ENCODE data around the gene SOX6.
"Not testable (repeated sequence)": the region's sequence is repeated elsewhere in the genome, so short reads cannot be mapped to it uniquely, and the experiment has no call there.

SOX6 gene

DNA sequence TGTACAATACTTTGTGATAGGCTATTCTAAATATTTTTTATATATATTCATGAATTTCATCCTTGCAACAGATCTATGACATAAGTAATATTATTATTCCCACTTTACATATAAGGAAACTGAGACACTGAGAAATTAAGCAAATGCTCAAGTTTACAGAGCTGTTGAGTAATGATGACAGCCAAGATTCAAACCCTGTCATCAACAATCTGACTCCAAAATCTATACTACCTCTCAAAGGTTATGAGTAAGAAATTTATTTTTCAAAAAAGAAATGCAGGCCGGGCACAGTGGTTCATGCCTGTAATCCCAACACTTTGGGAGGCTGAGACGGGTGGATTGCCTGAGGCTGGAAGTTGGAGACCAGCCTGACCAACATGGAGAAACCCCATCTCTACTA, 22.6 kb upstream of the SOX6 start:
- Mint-ChIP-seq H3K9me3 (peaks cover 6% of the 10 kb centered on the region), H3K4me3 (no peak overlapping the region), H3K36me3 (no peaks in the 10 kb centered on the region), H3K27ac (no peak overlapping the region), H3K27me3 (no peaks in the 10 kb centered on the region), H3K4me1 (no peaks in the 10 kb centered on the region)

DNA sequence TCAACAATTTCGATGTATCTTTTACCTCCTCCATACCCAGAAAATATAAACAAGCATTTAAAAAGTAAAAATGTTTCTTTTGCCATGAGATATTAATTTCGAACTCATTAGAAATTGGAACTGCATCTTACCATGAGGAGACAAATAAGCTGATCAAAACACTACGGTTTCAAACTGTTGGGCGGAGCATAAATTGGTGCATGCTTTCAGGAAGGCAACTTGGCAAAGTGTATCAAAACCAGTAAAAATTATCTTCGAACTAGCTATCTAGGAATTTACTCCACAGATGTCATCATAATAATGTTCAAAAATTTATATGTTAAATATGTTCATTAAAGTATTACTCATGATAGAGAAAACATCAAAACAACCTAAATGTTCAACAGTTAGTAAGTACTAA, 21.4 kb upstream of the SOX6 start:
- Mint-ChIP-seq H3K36me3 (no peaks in the 10 kb centered on the region), H3K4me3 (no peak overlapping the region), H3K4me1 (no peaks in the 10 kb centered on the region), H3K27ac (no peak overlapping the region), H3K27me3 (no peaks in the 10 kb centered on the region), H3K9me3 (peaks cover 6% of the 10 kb centered on the region)

DNA sequence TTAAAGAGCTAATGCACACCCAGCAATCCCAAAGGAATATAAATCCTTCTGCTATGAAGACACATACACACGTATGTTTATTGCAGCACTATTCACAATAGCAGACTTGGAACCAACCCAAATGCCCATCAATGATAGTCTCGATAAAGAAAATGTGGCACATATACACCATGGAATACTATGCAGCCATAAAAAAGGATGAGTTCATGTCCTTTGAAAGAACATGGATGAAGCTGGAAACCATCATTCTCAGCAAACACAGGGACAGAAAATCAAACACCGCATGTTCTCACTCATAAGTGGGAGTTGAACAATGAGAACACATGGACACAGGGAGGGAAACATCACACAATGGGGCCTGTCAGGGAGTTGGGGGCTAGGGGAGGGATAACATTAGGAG, 19.3 kb upstream of the SOX6 start:
- not testable (repeated sequence) for H3K27ac Mint-ChIP-seq, H3K36me3 Mint-ChIP-seq, H3K4me1 Mint-ChIP-seq, H3K27me3 Mint-ChIP-seq, H3K4me3 Mint-ChIP-seq
- H3K9me3 Mint-ChIP-seq, result peaks cover 12% of the 10 kb centered on the region

DNA sequence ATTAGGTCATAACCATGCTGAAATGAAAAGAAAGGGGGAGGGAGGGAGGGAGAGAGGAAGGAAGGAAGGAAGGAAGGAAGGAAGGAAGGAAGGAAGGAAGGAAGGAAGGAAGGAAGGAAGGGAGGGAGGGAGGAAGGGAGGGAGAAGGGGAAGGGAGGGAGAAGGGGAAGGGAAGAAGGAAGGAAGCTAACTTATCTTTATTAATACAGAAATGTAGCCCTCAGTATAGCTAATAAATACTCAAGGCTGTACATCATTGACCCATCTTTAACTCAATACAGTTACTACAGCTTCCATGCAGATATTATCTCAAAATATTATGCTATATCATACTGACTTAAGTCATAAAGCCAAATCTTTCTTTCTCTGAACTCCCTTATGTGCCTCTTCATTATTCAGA, 17.4 kb upstream of the SOX6 start:
- H3K9me3 Mint-ChIP-seq, result peaks cover 15% of the 10 kb centered on the region
- no peaks in the 10 kb centered on the region for H3K27me3 Mint-ChIP-seq
- no peak overlapping the region for H3K27ac Mint-ChIP-seq
- no peak overlapping the region for H3K4me3 Mint-ChIP-seq
- no peaks in the 10 kb centered on the region for H3K4me1 Mint-ChIP-seq
- no peaks in the 10 kb centered on the region for H3K36me3 Mint-ChIP-seq

DNA sequence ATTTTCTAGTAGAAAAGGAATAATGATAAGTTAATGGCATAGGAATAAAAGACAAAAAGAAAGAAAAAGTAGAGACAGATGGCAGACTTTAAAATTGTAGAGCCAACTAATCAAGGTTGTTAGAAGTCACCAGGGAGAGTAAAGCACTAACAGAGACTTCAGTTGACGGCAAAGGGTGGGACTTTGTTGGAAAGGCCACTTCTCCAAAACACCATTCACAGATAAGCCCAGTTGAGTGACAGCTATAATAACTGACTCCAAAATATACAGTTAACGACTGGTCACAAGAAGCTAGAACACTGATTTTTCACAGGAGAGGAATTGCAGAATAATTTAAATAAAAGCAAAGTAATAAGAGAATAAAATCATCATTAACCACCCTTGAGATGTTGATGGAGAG, 16.0 kb upstream of the SOX6 start:
- Mint-ChIP-seq H3K4me1 (no peaks in the 10 kb centered on the region), H3K27me3 (no peaks in the 10 kb centered on the region), H3K27ac (no peak overlapping the region), H3K4me3 (no peak overlapping the region), H3K36me3 (no peaks in the 10 kb centered on the region), H3K9me3 (peaks cover 15% of the 10 kb centered on the region)

DNA sequence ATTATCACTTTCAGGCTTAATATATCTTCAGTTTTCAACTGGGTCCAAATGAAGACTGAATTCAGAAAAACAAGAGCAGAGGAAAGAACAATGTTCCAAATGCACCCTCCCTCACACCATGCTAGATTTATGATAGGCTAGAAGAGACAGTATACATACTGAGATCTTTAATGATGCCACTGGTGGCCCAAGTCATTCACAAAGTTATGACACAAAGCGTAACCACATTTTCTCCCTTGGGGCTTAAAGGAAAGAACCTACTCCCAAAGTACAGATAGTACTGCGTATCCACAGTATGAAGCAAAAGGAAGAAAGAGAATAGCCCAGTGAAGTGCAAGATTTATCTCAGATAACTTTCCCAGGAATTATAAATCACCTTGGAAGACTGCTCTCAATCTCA, 10.9 kb upstream of the SOX6 start:
- H3K27ac Mint-ChIP-seq, result no peak overlapping the region
- H3K27me3 Mint-ChIP-seq, result no peaks in the 10 kb centered on the region
- H3K36me3 Mint-ChIP-seq, result no peaks in the 10 kb centered on the region
- H3K4me1 Mint-ChIP-seq, result no peaks in the 10 kb centered on the region
- H3K9me3 Mint-ChIP-seq, result peaks cover 9% of the 10 kb centered on the region
- H3K4me3 Mint-ChIP-seq, result no peak overlapping the region

DNA sequence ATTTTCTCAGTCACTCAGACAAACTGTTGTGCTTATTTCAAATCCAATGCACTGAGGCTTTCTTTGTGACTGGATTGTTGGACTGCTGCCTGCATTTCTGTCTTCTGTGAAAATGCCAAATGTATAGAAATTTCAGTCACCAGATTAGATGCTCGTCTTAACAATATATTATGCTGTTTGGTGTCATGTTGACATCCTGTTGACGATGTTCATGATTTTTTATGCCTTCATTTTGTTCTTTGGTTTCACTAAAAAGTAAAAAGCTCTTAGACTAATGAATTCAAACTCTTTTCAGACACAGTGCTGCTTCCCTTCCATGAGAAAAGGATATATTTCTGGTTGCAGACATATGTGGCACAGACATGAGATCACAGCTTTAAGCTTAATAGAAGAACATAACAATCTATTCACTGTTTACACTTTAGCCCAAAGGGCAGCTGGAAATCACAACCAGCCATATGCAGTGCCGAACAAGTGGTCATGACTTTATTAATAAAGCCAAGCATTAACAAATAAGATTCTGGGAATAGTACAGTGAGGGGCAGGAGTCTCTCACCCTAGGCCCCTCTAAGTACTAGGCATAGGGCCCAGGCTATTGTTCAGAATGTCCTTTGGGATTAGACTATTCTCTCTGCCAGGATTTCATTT, 9.4 kb upstream of the SOX6 start:
- H3K9me3 Mint-ChIP-seq, result peaks cover 4% of the 10 kb centered on the region
- H3K4me1 Mint-ChIP-seq, result no peaks in the 10 kb centered on the region
- H3K36me3 Mint-ChIP-seq, result no peaks in the 10 kb centered on the region
- H3K4me3 Mint-ChIP-seq, result no peak overlapping the region
- no peaks in the 10 kb centered on the region for H3K27me3 Mint-ChIP-seq
- no peak overlapping the region for H3K27ac Mint-ChIP-seq

DNA sequence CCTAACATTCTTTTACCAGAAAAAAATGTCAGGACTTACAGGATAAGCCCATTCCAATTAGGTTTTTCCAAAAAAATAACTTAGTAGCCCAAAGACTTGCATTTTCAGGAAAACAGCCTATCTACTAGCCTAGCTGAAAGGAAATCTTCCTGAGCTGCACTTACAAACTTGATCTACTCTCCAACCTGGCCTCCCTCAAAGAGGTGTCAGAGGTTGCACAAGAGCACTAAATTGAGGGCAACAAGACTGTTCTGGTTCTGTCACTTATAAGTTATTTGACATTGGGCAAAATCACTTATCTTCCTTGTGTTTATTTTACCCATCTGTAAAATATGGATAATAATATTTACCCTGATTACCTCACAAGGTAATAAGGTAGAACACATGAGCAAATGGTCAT, 7.9 kb upstream of the SOX6 start:
- no peaks in the 10 kb centered on the region for H3K27me3 Mint-ChIP-seq
- peaks cover 5% of the 10 kb centered on the region for H3K9me3 Mint-ChIP-seq
- no peak overlapping the region for H3K4me3 Mint-ChIP-seq
- H3K27ac Mint-ChIP-seq, result no peak overlapping the region
- H3K36me3 Mint-ChIP-seq, result no peaks in the 10 kb centered on the region
- no peaks in the 10 kb centered on the region for H3K4me1 Mint-ChIP-seq

DNA sequence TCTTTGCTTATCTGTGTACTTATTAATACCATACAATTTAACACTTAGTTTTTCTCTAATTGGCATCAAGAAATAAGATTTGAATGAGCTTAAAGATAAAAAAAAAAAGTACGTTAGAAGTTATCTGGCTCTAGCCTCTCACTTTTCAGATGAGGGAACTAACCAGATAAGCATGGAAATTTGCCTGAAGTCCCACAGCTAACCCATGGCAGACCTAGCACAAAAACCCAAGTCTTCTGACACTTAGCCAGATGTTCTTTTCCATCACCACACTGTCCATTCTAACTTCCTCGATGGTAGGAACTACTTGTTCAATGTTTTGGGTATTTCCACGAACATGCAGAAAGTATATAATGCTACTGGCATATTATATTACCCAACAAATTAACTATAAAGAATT, 7.4 kb upstream of the SOX6 start:
- Mint-ChIP-seq H3K9me3 (peaks cover 5% of the 10 kb centered on the region), H3K4me3 (no peak overlapping the region), H3K4me1 (no peaks in the 10 kb centered on the region), H3K27me3 (no peaks in the 10 kb centered on the region), H3K27ac (no peak overlapping the region), H3K36me3 (no peaks in the 10 kb centered on the region)

DNA sequence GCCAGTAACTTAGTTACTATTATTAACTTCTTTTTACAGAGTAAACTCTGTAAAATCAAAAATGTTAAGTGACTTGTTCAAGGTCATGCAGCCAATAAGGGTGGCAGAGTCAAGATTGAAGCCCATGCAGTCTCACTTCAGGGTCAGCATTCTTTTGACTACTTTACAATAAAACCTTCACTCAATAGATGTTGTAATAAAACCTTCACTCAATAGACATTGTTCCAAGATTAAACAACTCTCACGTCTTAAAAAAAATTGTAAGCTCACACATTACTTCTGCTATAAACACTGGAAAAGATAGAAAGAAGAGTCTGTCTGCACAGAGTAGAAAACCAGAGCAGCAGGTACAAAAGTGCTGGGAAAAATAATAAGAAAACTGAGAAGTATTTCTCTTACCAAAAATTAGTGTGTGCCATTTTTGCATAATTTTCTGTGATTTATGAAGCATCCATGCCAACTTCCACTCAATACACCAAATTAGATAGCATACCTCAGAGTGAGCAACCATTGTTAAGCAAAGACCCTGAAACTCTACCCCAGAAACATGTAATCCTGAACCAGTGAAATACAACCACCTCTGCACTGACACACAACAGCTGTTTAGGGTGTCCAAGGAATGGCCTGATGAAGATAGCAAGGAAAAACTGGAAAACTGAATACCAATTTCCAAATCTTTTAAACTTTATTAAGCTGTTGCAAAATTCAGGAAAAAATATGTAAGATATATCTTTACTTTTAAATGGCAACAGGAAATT, 4.9 kb upstream of the SOX6 start:
- Mint-ChIP-seq H3K4me1 (no peaks in the 10 kb centered on the region), H3K4me3 (no peak overlapping the region), H3K27ac (no peak overlapping the region), H3K27me3 (no peaks in the 10 kb centered on the region), H3K9me3 (peaks cover 5% of the 10 kb centered on the region), H3K36me3 (no peaks in the 10 kb centered on the region)

DNA sequence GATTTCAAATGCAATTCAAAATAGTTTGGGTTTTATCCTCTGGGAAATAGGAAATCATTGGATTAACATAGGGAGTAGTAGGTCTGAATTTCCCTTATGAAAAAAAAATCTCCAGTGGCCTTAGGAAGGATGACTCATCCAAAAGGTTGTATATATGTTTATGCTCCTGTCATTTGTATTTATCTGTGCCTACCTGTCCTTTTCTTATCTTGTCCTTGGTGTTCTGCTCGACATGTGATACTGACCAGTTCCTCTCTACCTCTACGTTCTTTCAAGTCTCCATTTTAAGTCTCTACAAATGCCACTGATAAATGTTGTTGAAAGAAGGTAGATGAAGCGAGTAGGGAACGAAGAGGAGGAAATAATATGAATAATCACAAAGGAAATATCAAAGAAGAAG, 3.0 kb upstream of the SOX6 start:
- Mint-ChIP-seq H3K4me1 (no peaks in the 10 kb centered on the region), H3K36me3 (no peaks in the 10 kb centered on the region), H3K27me3 (no peaks in the 10 kb centered on the region), H3K27ac (no peak overlapping the region), H3K4me3 (no peak overlapping the region), H3K9me3 (peaks cover 5% of the 10 kb centered on the region)

DNA sequence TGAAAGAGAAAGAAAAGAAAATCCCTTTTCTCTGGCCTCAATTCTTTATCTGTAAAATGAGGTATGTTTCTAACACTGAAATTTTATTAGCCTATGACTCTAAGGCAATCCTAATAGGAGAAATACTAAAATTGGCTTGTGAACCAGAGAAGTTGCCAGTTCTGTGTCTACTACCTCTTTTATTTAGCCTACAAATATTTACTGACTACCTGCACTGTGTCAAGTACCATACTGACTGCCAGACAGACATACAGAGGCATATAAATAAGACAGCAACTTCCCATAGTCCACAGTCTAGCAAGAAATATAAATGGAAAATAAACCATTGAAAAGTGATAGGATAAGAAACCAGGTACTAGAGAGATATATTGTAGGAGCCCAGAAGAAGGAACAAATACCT, 2.4 kb upstream of the SOX6 start:
- H3K27me3 Mint-ChIP-seq, result no peaks in the 10 kb centered on the region
- H3K4me1 Mint-ChIP-seq, result no peaks in the 10 kb centered on the region
- no peak overlapping the region for H3K4me3 Mint-ChIP-seq
- peaks cover 5% of the 10 kb centered on the region for H3K9me3 Mint-ChIP-seq
- no peaks in the 10 kb centered on the region for H3K36me3 Mint-ChIP-seq
- H3K27ac Mint-ChIP-seq, result no peak overlapping the region

DNA sequence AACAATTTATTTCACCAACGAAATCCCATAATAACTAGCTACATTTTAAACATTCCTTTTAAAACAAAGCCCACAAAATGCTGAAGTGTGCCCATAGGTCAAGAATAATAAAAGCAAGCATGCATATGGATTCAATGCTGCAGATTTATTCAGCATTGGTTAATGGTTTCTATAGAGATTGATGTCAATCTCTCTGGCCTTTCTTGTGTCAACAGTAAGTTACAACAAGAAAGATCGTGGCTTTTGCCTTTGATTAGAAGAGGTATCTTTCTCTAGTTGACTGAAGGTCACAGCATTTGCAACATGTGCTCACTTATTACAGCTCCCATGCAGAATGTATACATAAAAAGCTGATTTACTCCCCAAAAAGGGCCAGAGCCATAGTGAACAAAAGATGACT, 1.4 kb upstream of the SOX6 start:
- H3K4me3 Mint-ChIP-seq, result no peak overlapping the region
- H3K9me3 Mint-ChIP-seq, result peaks cover 5% of the 10 kb centered on the region
- H3K27ac Mint-ChIP-seq, result no peak overlapping the region
- no peaks in the 10 kb centered on the region for H3K36me3 Mint-ChIP-seq
- H3K4me1 Mint-ChIP-seq, result no peaks in the 10 kb centered on the region
- peaks cover 1% of the 10 kb centered on the region for H3K27me3 Mint-ChIP-seq

DNA sequence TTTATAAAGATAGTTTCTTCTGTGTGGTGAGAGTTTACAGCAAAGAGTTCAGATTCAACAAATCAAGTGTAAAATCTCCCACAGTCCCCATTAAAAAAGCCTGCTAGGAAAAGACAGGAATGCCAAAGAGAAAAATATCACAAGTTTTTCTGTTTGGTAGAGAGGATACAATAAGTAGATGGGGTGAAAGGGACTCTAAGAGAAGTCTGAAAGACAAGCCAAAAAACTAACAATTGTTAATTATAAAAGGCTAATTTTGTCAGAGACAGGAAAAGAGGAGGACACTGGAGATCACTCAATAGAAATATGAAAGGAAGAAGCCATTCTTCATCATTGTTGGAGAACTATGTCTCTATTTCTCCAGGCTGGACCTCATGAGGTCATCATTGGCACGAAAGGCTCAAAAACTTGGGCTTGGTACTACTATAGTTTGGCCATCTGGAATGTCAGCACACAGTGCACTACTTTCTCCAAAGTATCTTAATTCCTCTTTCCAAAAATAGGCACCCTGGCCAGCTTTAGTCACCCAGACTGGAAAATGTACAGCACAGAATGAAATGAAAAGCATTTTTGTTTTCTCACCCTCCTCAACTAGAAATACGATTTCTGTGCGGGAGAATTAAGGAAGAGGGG, 531 bp upstream of the SOX6 start:
- H3K27ac Mint-ChIP-seq, result no peak overlapping the region
- no peaks in the 10 kb centered on the region for H3K4me1 Mint-ChIP-seq
- H3K9me3 Mint-ChIP-seq, result peaks cover 5% of the 10 kb centered on the region
- no peaks in the 10 kb centered on the region for H3K36me3 Mint-ChIP-seq
- peaks cover 1% of the 10 kb centered on the region for H3K27me3 Mint-ChIP-seq
- no peak overlapping the region for H3K4me3 Mint-ChIP-seq

DNA sequence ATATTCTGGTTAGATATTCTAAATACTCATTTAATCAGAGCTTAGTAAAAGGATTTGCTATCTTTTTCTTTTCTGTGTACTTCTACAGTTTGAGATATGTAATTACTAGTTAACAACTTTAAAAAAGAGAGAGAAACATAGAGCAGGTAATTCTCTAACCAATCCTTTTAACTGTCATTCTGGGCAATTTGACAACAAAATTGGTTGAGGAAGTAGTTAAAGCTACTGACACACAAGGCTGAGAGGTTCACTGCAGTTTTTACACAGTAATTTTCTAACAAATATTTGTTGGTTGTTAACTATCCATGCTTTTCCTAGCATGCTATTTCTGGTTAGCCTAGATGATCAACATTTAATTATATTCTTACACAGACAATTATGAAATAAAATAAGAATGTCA, 3.6 kb downstream of the SOX6 start:
- no peaks in the 10 kb centered on the region for H3K4me1 Mint-ChIP-seq
- no peak overlapping the region for H3K4me3 Mint-ChIP-seq
- peaks cover 1% of the 10 kb centered on the region for H3K27me3 Mint-ChIP-seq
- no peaks in the 10 kb centered on the region for H3K9me3 Mint-ChIP-seq
- no peaks in the 10 kb centered on the region for H3K36me3 Mint-ChIP-seq
- no peak overlapping the region for H3K27ac Mint-ChIP-seq

DNA sequence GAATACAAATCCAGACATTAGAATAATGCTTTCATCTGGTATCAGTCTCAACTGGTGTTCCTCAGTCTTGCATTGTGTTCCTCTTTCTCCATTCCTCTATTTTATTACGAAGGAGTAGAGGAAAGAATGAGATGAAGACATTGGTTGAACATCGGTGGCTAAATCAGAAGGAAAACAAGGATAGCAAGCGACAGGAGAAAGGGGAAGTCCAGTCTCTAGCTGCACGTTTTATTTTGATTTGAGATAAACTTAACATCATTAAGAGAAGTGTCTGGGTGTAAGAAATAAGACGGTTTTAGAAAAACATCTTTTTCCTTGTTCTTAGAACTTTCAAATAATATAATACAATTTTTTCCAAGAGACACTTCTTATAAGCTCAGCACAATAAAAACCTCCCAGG, 6.2 kb downstream of the SOX6 start:
- Mint-ChIP-seq H3K4me1 (no peaks in the 10 kb centered on the region), H3K27ac (no peak overlapping the region), H3K4me3 (no peak overlapping the region), H3K36me3 (no peaks in the 10 kb centered on the region), H3K27me3 (peaks cover 1% of the 10 kb centered on the region), H3K9me3 (no peaks in the 10 kb centered on the region)
